IPS-15b (cell line): Measurements from ENCODE around the gene CTIF.
A peak's percentile ranks its signal among the peaks of the same experiment; 100 is the strongest.

Experiments used
- H3K27me3 ChIP-seq: one replicate; pipeline ENCODE4 v1.6.1; 2013; ENCODE audit warnings: low read length; ENCODE audit not compliant: control insufficient read depth, insufficient read depth
- H3K36me3 ChIP-seq: one replicate; pipeline ENCODE4 v1.6.1; 2013; ENCODE audit warnings: low read length; ENCODE audit not compliant: control insufficient read depth, insufficient read depth
- H3K4me1 ChIP-seq: one replicate; pipeline ENCODE4 v1.6.1; 2013; ENCODE audit warnings: mild to moderate bottlenecking, low read length; ENCODE audit not compliant: control insufficient read depth, insufficient read depth
- H3K4me3 ChIP-seq: one replicate; pipeline ENCODE4 v1.5.1; 2013; ENCODE audit warnings: low read depth, low read length
- H3K9ac ChIP-seq: one replicate; pipeline ENCODE4 v1.6.1; 2013; ENCODE audit warnings: low read depth, mild to moderate bottlenecking, low read length
- H3K9me3 ChIP-seq: one replicate; pipeline ENCODE4 v1.6.1; 2013; ENCODE audit warnings: mild to moderate bottlenecking, low read length; ENCODE audit not compliant: control insufficient read depth, insufficient read depth

The CTIF gene

GRCh38 chr18:48662011-48662661 is 123.3 kb downstream of the CTIF start:
- H3K36me3 ChIP-seq, result no peaks in the 10 kb centered on the region
- no peak overlapping the region for H3K4me3 ChIP-seq
- no peaks in the 10 kb centered on the region for H3K4me1 ChIP-seq
- peaks cover 3% of the 10 kb centered on the region for H3K9me3 ChIP-seq
- H3K9ac ChIP-seq, result peak overlapping the region; percentile 3
- H3K27me3 ChIP-seq, result no peaks in the 10 kb centered on the region

- H3K27me3 ChIP-seq, result no peaks in the 10 kb centered on the region
- H3K4me1 ChIP-seq, result no peaks in the 10 kb centered on the region
- H3K9me3 ChIP-seq, result peaks cover 3% of the 10 kb centered on the region
- H3K9ac ChIP-seq, result no peak overlapping the region
- H3K4me3 ChIP-seq, result no peak overlapping the region
- H3K36me3 ChIP-seq, result no peaks in the 10 kb centered on the region
These were observed 124.5 kb downstream of the CTIF start for GRCh38 chr18:48663096-48663930.

GRCh38 chr18:48663931-48664847 is 125.4 kb downstream of the CTIF start:
- Histone ChIP-seq H3K9ac (no peak overlapping the region), H3K4me1 (no peaks in the 10 kb centered on the region), H3K4me3 (no peak overlapping the region), H3K9me3 (no peaks in the 10 kb centered on the region), H3K27me3 (no peaks in the 10 kb centered on the region), H3K36me3 (no peaks in the 10 kb centered on the region)

- H3K9ac ChIP-seq, result no peak overlapping the region
- H3K27me3 ChIP-seq, result no peaks in the 10 kb centered on the region
- H3K9me3 ChIP-seq, result no peaks in the 10 kb centered on the region
- H3K36me3 ChIP-seq, result peaks cover 5% of the 10 kb centered on the region
- no peak overlapping the region for H3K4me3 ChIP-seq
- no peaks in the 10 kb centered on the region for H3K4me1 ChIP-seq
These were observed 126.8 kb downstream of the CTIF start for GRCh38 chr18:48665654-48666053.

GRCh38 chr18:48666613-48667012 is 127.8 kb downstream of the CTIF start:
- Histone ChIP-seq H3K9ac (no peak overlapping the region), H3K36me3 (peaks cover 10% of the 10 kb centered on the region), H3K27me3 (no peaks in the 10 kb centered on the region), H3K4me3 (no peak overlapping the region), H3K9me3 (peaks cover 3% of the 10 kb centered on the region), H3K4me1 (no peaks in the 10 kb centered on the region)

- H3K9me3 ChIP-seq, result peaks cover 3% of the 10 kb centered on the region
- H3K36me3 ChIP-seq, result peaks cover 10% of the 10 kb centered on the region
These were observed 128.7 kb downstream of the CTIF start for GRCh38 chr18:48667276-48668254.

GRCh38 chr18:48668466-48669179 is 129.8 kb downstream of the CTIF start:
- no peaks in the 10 kb centered on the region for H3K4me1 ChIP-seq
- H3K9ac ChIP-seq, result no peak overlapping the region
- H3K36me3 ChIP-seq, result peaks cover 10% of the 10 kb centered on the region
- peaks cover 3% of the 10 kb centered on the region for H3K9me3 ChIP-seq
- no peaks in the 10 kb centered on the region for H3K27me3 ChIP-seq
- H3K4me3 ChIP-seq, result no peak overlapping the region

More at GRCh38 chr18:48667276-48668254, 128.7 kb downstream of the CTIF start:
- no peak overlapping the region for H3K4me3 ChIP-seq
- no peaks in the 10 kb centered on the region for H3K27me3 ChIP-seq
- no peaks in the 10 kb centered on the region for H3K4me1 ChIP-seq
- H3K9ac ChIP-seq, result no peak overlapping the region

GRCh38 chr18:48669180-48669675 is 130.4 kb downstream of the CTIF start:
- no peak overlapping the region for H3K4me3 ChIP-seq
- H3K4me1 ChIP-seq, result no peaks in the 10 kb centered on the region

GRCh38 chr18:48669991-48670750 is 131.3 kb downstream of the CTIF start:
- Histone ChIP-seq H3K9me3 (peaks cover 3% of the 10 kb centered on the region), H3K4me3 (no peak overlapping the region), H3K4me1 (no peaks in the 10 kb centered on the region), H3K9ac (no peak overlapping the region), H3K27me3 (no peaks in the 10 kb centered on the region), H3K36me3 (peaks cover 10% of the 10 kb centered on the region)

More at GRCh38 chr18:48669180-48669675, 130.4 kb downstream of the CTIF start:
- Histone ChIP-seq H3K9ac (no peak overlapping the region), H3K27me3 (no peaks in the 10 kb centered on the region), H3K9me3 (peaks cover 3% of the 10 kb centered on the region), H3K36me3 (peaks cover 10% of the 10 kb centered on the region)
